CD4-positive, alpha-beta T cell treated with Interleukin-21 for 1 hour (primary cell): ENCODE results near the gene VTN.

Experiments used
- DNase-seq: peaks from one replicate; pipeline ENCODE4 v3.0.0-alpha.2; 2020

Gene VTN

GRCh38 chr17:28368306-28368831 is 1.7 kb downstream of the VTN start:
- DNase-seq = no peak

GRCh38 chr17:28367641-28368305 is 2.3 kb downstream of the VTN start:
- no peak for DNase-seq

DNA sequence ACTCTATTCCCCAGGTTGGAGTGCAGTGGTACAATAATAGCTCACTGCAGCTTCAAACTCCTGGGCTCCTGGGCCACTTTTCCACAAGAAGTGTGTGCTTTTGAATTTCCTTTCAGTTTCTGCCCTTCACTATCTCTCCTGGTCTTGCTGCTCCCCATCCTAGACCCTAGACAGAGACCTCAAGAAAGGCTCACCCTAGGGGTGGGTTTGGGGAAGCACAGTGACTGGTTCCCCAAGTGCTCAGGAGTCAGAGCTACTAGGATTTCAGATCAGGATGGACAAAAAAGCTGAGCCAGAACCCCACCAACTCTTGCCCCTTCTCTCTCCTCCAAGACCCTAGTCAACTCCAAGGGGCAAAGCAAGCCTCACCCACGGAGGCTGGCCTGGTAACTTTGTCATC is 3.5 kb downstream of the VTN start:
- no peak for DNase-seq

GRCh38 chr17:28365487-28365886 is 4.6 kb downstream of the VTN start:
- DNase-seq = no peak

GRCh38 chr17:28364665-28365363 is 5.3 kb downstream of the VTN start, which contains the start of gene SEBOX:
SEBOX (minus strand) TSS chr17:28365199; CDS start chr17:28365151, 48 bp downstream.
- no peak for DNase-seq

GRCh38 chr17:28363776-28364650 is 6.1 kb downstream of the VTN start:
- DNase-seq = no peak

- DNase-seq = no peak
These were observed 6.9 kb downstream of the VTN start for GRCh38 chr17:28363186-28363585.

- DNase-seq = no peak
These were observed 12.3 kb downstream of the VTN start for GRCh38 chr17:28357901-28358197.

- DNase-seq = peak; percentile 96
These were observed 12.8 kb downstream of the VTN start, which contains the start of gene POLDIP2 for GRCh38 chr17:28357061-28357900. POLDIP2 (minus strand) TSS chr17:28357527; CDS start chr17:28357448, 79 bp downstream.

- no peak for DNase-seq
These were observed 19.8 kb downstream of the VTN start for GRCh38 chr17:28350271-28350670.

GRCh38 chr17:28348979-28349378 is 21.1 kb downstream of the VTN start:
- no peak for DNase-seq

- no peak for DNase-seq
These were observed 22.7 kb downstream of the VTN start for GRCh38 chr17:28347261-28347891.

- no peak for DNase-seq
These were observed 23.3 kb downstream of the VTN start for GRCh38 chr17:28346746-28347246.

DNA sequence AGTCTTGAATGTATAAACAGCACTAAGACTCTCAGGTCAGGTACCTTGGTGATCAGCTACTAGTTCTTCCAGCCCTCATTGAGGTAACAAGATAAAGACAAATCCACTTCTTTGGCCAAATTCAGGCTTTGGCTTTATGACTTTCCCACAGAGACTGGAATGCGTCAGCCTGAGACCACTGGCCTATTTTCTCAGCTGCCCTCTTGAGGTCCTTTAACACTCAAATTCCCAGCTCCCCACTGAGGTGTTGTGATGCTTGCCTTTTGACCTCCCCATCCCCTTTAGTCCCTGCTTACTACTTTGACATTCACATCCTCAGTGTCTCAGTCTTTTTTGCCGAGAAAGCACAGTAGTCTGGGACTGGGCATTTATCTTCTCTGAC is 23.9 kb downstream of the VTN start:
- no peak for DNase-seq

GRCh38 chr17:28345419-28346198 is 24.5 kb downstream of the VTN start:
- DNase-seq = no peak

DNA sequence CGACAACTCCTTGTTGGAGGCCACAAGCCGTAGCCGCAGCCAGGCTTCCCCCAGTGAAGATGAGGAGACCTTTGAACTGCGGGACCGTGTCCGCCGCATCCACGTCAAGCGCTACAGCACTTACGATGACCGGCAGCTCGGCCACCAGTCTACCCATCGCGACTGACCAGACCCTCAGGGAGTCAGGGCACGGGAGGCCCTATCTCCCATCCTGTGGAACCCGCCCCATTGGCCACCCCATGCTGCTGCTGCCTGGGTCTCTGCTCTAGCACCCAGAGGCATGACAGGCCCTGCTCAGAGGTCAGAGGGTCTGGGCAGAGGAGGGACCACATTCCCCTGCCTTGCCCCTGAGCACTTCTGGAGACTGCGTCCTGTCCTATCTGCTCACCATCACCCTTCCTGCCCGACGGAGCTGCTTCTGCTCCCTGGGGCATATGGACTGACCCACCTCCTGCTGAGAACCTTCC is 25.6 kb downstream of the VTN start:
- no peak for DNase-seq

DNA sequence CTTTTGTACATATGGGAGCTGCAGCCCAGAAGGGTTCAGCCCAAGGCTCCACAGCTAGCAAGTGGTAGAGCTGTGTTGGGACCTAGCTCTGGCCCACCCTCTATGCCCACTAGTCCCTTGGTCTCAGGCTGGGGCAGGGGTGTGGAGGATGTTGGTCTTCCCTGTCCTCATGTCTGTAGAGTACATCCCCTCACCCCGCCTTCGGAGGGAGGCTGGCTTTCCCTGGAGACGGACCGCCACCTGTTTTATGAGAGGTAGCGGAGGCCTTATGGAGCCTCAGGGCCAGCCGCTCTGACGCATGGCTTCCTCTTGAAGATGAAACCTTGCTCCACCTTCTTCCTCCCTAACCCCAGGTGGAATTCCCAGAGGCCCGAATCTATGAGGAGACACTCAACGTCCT is 26.1 kb downstream of the VTN start:
- no peak for DNase-seq

DNA sequence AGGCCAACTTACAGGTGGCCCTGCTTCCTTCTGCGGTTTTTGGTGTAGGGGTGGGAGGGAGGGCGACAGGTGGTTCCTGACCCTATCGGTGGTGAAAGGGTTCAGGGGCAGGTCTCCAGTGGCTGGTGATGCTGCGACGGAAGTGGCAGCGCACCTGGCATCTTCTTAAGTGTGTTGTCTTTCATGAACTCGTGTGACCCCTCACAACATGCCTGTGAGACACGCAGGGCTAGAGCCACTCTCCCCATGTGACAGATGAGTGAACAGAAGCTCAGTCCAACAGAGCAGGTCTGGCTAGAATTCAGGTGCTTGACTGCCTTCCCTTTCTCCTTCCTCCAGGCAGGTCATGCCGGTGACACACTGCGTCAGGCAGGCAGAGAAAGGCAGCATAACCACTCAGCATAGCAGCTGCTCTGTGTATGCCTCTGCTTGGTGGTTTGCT is 26.6 kb downstream of the VTN start:
- DNase-seq = no peak

DNA sequence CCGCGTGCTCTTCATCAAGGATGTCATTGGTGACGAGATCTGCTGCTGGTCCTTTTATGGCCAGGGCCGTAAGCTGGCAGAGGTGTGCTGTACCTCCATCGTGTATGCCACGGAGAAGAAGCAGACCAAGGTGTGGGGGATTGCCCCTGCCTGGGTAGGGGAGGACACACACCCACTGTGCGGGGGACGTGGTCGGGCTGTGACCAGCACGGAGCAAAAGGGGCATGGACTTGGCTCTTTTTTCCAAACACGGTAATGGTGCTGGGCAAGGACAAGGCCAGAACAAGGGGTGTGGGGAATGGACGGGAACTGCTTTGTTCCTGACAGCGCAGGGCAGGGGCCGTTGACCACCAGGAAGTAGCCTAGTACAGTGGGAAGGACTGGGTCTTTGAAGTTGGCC is 27.8 kb downstream of the VTN start:
- DNase-seq = no peak

- no peak for DNase-seq
These were observed 28.6 kb downstream of the VTN start for GRCh38 chr17:28341516-28341915.

DNA sequence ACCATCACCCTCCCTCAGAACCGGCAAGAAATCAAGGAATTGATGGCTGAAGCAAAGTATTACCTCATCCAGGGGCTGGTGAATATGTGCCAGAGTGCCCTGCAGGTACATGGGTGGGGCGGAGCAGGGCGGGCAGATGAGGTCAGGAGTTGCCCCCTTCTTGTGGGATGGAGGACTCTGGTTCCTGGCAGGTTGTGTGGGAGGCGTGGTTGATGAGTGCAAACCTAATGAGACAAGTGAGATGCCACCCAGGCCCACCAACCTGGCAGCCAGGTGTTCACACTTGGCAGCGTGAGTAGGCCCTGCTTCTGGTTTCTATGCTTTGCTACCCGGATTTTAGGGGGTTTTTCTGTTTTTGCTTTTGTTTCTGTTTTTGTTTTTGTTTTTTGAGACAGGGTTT is 29.7 kb downstream of the VTN start:
- DNase-seq = no peak
